ENCODE data around the gene AIP. TPM values are rescaled to one million over a fixed set of nuclear protein-coding genes. Genes with fewer than 3 reads are reported as not detected.

Gene AIP
- total RNA-seq: 67.8 and 68.7 TPM in 2 replicates

GRCh38 chr11:67482827-67483798, at the start of gene AIP:
Gene AIP, plus strand, starts transcription at chr11:67483026. Its CDS starts 133 bp downstream, at chr11:67483159.

GRCh38 chr11:67437082-67437808, 45.6 kb upstream of the AIP start, which contains the start of gene PTPRCAP:
Gene PTPRCAP, minus strand, starts transcription at chr11:67437682. Its CDS starts 63 bp downstream, at chr11:67437619.

GRCh38 chr11:67452141-67452952, 30.5 kb upstream of the AIP start, which contains the start of gene GPR152:
Gene GPR152, minus strand, starts transcription at chr11:67452729. Its CDS starts 5 bp downstream, at chr11:67452724.

GRCh38 chr11:67455054-67455453, 27.8 kb upstream of the AIP start, which contains the start of gene CABP4:
Gene CABP4, plus strand, starts transcription at chr11:67455354. Its CDS starts 70 bp downstream, at chr11:67455424.

GRCh38 chr11:67468759-67469507, 13.9 kb upstream of the AIP start, which contains the start of gene TMEM134:
Gene TMEM134, minus strand, starts transcription at chr11:67469251. Its CDS starts 59 bp downstream, at chr11:67469192.

GRCh38 chr11:67504950-67505581, 22.2 kb downstream of the AIP start, which contains the start of gene PITPNM1:
Gene PITPNM1, minus strand, starts transcription at chr11:67505363. Its CDS starts 1,183 bp downstream, at chr11:67504180.

GRCh38 chr11:67507864-67508485, 25.1 kb downstream of the AIP start, which contains the start of gene CDK2AP2:
Gene CDK2AP2, minus strand, starts transcription at chr11:67508162. Its CDS starts 80 bp downstream, at chr11:67508082.

GRCh38 chr11:67522844-67523555, 40.2 kb downstream of the AIP start, which contains the start of gene CABP2:
Gene CABP2, minus strand, starts transcription at chr11:67523446. Its CDS starts 120 bp downstream, at chr11:67523326.

Other genes starting within 250 kb of the AIP start
- gene GRK2, start 216.6 kb upstream of the AIP start, total RNA-seq: 22.0 and 28.4 TPM in 2 replicates
- 18.2 and 20.6 TPM in 2 replicates for gene ANKRD13D, start 193.7 kb upstream of the AIP start, total RNA-seq
- gene SSH3, start 179.5 kb upstream of the AIP start, total RNA-seq: 11.3 and 54.7 TPM in 2 replicates
- 154 and 170 TPM in 2 replicates for gene POLD4, start 129.5 kb upstream of the AIP start, total RNA-seq
- 5.5 and 12.0 TPM in 2 replicates for gene CLCF1, start 109.4 kb upstream of the AIP start, total RNA-seq
- 7.0 and 8.8 TPM in 2 replicates for gene RAD9A, start 91.0 kb upstream of the AIP start, total RNA-seq
- 103 and 165 TPM in 2 replicates for gene PPP1CA, start 81.2 kb upstream of the AIP start, total RNA-seq
- not detected in 2 replicates for gene TBC1D10C, start 78.9 kb upstream of the AIP start, total RNA-seq
- 0.51 and 2.0 TPM in 2 replicates for gene CARNS1, start 67.3 kb upstream of the AIP start, total RNA-seq
- 31.0 and 43.7 TPM in 2 replicates for gene RPS6KB2, start 54.5 kb upstream of the AIP start, total RNA-seq
- 0.93 TPM in 1 of 2 replicates, not detected in the other for gene PTPRCAP, start 45.3 kb upstream of the AIP start, total RNA-seq
- 86.4 and 106 TPM in 2 replicates for gene CORO1B, start 39.5 kb upstream of the AIP start, total RNA-seq
- not detected in 2 replicates for gene GPR152, start 30.3 kb upstream of the AIP start, total RNA-seq
- not detected in 2 replicates for gene CABP4, start 27.7 kb upstream of the AIP start, total RNA-seq
- 36.2 and 53.2 TPM in 2 replicates for gene TMEM134, start 13.8 kb upstream of the AIP start, total RNA-seq
- 13.4 and 43.6 TPM in 2 replicates for gene PITPNM1, start 22.3 kb downstream of the AIP start, total RNA-seq
- 26.0 and 47.0 TPM in 2 replicates for gene CDK2AP2, start 25.1 kb downstream of the AIP start, total RNA-seq
- gene CABP2, start 40.4 kb downstream of the AIP start, total RNA-seq: not detected in 2 replicates
- 1,049 and 1,088 TPM in 2 replicates for gene GSTP1, start 100.8 kb downstream of the AIP start, total RNA-seq
- gene NDUFV1, start 123.9 kb downstream of the AIP start, total RNA-seq: 122 and 174 TPM in 2 replicates
- 10.0 and 19.4 TPM in 2 replicates for gene NUDT8, start 146.9 kb downstream of the AIP start, total RNA-seq
- gene TBX10, start 156.7 kb downstream of the AIP start, total RNA-seq: not detected in 2 replicates
- gene ACY3, start 167.7 kb downstream of the AIP start, total RNA-seq: not detected in 2 replicates
- not detected in 2 replicates for gene ALDH3B2, start 191.6 kb downstream of the AIP start, total RNA-seq